Measurements from ENCODE around the gene MYO10.

GRCh38 chr5:16679190-16679589, 256.9 kb downstream of the MYO10 start:
- TF ChIP-seq EP300 (IDR thresholded peaks at IDR 0.05) (no peak), POLR2A (IDR thresholded peaks at IDR 0.05) (no peak)
